AG04450 (cell line): Measurements from ENCODE around the gene CDC42EP2. TPM values are rescaled to one million over a fixed set of nuclear protein-coding genes. Genes with fewer than 3 reads are reported as not detected.
"Not testable (repeated sequence)": the region's sequence is repeated elsewhere in the genome, so short reads cannot be mapped to it uniquely, and the experiment has no call there.

Source experiments
- CTCF ChIA-PET: fragments of 300-600, 350-600 bp; formaldehyde crosslinking; extraction: SDS; loops from one replicate; lab custom pipeline; 2022; ENCODE audit warnings: antibody characterized with exemption, inconsistent platforms; lab: Charles Lee
- POLR2A ChIA-PET: fragments of 350-600 bp; formaldehyde crosslinking; extraction: SDS; loops from one replicate; lab custom pipeline; 2021; ENCODE audit warnings: antibody characterized with exemption, inconsistent platforms; lab: Yijun Ruan, JAX
- DNase-seq: peaks from one replicate; pipeline ENCODE4 v3.0.0-alpha.2; 2011; ENCODE audit warnings: low read depth, low spot score
- H3K27ac ChIP-seq: one replicate; pipeline ENCODE4 v1.5.1; 2012; ENCODE audit warnings: low read depth, low read length, control low read depth
- H3K27me3 ChIP-seq: one replicate; pipeline ENCODE4 v1.6.0; 2012; ENCODE audit warnings: low read length; ENCODE audit not compliant: control insufficient read depth, insufficient read depth
- H3K4me3 ChIP-seq: 2 replicates; pipeline ENCODE4 v1.5.1; 2011; ENCODE audit warnings: mild to moderate bottlenecking, low read depth, low read length, control low read depth
- H3K9me3 ChIP-seq: 2 replicates; pipeline ENCODE4 v1.5.1; 2012; ENCODE audit warnings: low read length; ENCODE audit not compliant: control insufficient read depth, insufficient read depth
- CTCF ChIP-seq: IDR thresholded peaks from 2 replicates; pipeline ENCODE4 v1.5.1; 2011; ENCODE audit warnings: low read depth, low read length, control low read depth, inconsistent platforms
- polyA plus RNA-seq: library from polyadenylated mRNA; depleted of rRNA; stranded (reverse); fragments of >200 nt; gene quantifications from 2 replicates; pipeline ENCODE4 v1.2.3, GENCODE V29; 2011

Gene CDC42EP2
- polyA plus RNA-seq, 1 experiment, result 14.3 TPM

GRCh38 chr11:65325435-65325834, 10.8 kb downstream of the CDC42EP2 start:
- ChIA-PET CTCF (interaction anchor here (13.8 kb wide), 1 partner anchor 50 kb away, joined by 506 read pairs; no protein-coding TSS in a partner anchor), POLR2A (interaction anchor here (0.7 to 1.2 kb wide), 3 partner anchors 8 to 203 kb away, joined by 3 to 4 read pairs (median 3); partner anchors contain the start of genes DPF2 and MRPL49)
- TF ChIP-seq CTCF, result no peak
- no peaks in the 10 kb centered on the region for H3K27me3 ChIP-seq
- no peak overlapping the region for H3K4me3 ChIP-seq
- H3K27ac ChIP-seq, result no peak overlapping the region
- DNase-seq, result no peak
- no peaks in the 10 kb centered on the region for H3K9me3 ChIP-seq

GRCh38 chr11:65327021-65327420, 12.4 kb downstream of the CDC42EP2 start:
- no peak overlapping the region for H3K4me3 ChIP-seq
- ChIA-PET CTCF (interaction anchor here (0.6 to 13.8 kb wide), 3 partner anchors 11 to 122 kb away, joined by 3 to 506 read pairs (median 203); partner anchors contain the start of gene CDC42EP2), POLR2A (interaction anchor here (0.6 to 1.4 kb wide), 5 partner anchors 10 to 65 kb away, joined by 3 to 8 read pairs (median 4); partner anchors contain the start of gene POLA2)
- no peak overlapping the region for H3K27ac ChIP-seq
- H3K9me3 ChIP-seq, result no peaks in the 10 kb centered on the region
- H3K27me3 ChIP-seq, result no peaks in the 10 kb centered on the region
- no peak for TF ChIP-seq CTCF
- no peak for DNase-seq

- no peaks in the 10 kb centered on the region for H3K27me3 ChIP-seq
- H3K4me3 ChIP-seq, result no peak overlapping the region
- H3K9me3 ChIP-seq, result no peaks in the 10 kb centered on the region
- H3K27ac ChIP-seq, result no peak overlapping the region
- CTCF ChIA-PET, result interaction anchor here (0.5 to 13.8 kb wide), 28 partner anchors 10 to 471 kb away, joined by 3 to 506 read pairs (median 6); partner anchors contain the start of genes CAPN1, CDC42EP2, POLA2 and SCYL1
- no peak for DNase-seq
- POLR2A ChIA-PET, result interaction anchor here (0.6 to 2.3 kb wide), 7 partner anchors 13 to 126 kb away, joined by 3 to 25 read pairs (median 4); partner anchors contain the start of gene POLA2
- TF ChIP-seq CTCF, result no peak
These were observed 14.8 kb downstream of the CDC42EP2 start for GRCh38 chr11:65329478-65329877.

GRCh38 chr11:65329944-65330403, 15.3 kb downstream of the CDC42EP2 start:
- no peaks in the 10 kb centered on the region for H3K9me3 ChIP-seq
- no peak overlapping the region for H3K4me3 ChIP-seq
- ChIA-PET POLR2A (interaction anchor here (0.9 to 2.3 kb wide), 5 partner anchors 14 to 68 kb away, joined by 3 to 25 read pairs (median 4); partner anchors contain the start of gene POLA2), CTCF (interaction anchor here (0.5 to 13.8 kb wide), 28 partner anchors 9 to 471 kb away, joined by 3 to 506 read pairs (median 6); partner anchors contain the start of genes CAPN1, CDC42EP2, POLA2 and SCYL1)
- DNase-seq, result peak; percentile 83
- H3K27me3 ChIP-seq, result no peaks in the 10 kb centered on the region
- no peak overlapping the region for H3K27ac ChIP-seq
- TF ChIP-seq CTCF, result peak; percentile 70

GRCh38 chr11:65330544-65330943, 15.9 kb downstream of the CDC42EP2 start:
- CTCF ChIA-PET, result interaction anchor here (1.0 to 13.8 kb wide), 18 partner anchors 9 to 190 kb away, joined by 3 to 506 read pairs (median 10); partner anchors contain the start of genes CAPN1, CDC42EP2 and POLA2
- POLR2A ChIA-PET, result interaction anchor here (0.6 to 2.3 kb wide), 4 partner anchors 40 to 68 kb away, joined by 3 to 25 read pairs (median 4); partner anchors contain the start of gene POLA2
- no peak overlapping the region for H3K4me3 ChIP-seq

GRCh38 chr11:65332591-65332990, 17.9 kb downstream of the CDC42EP2 start:
- DNase-seq, H3K4me3 ChIP-seq, H3K27ac ChIP-seq, H3K27me3 ChIP-seq, H3K9me3 ChIP-seq: not testable (repeated sequence)
- POLR2A ChIA-PET, result interaction anchor here (0.6 to 3.2 kb wide), 5 partner anchors 11 to 115 kb away, joined by 4 to 47 read pairs (median 5); partner anchors contain the start of gene CDC42EP2
- CTCF ChIA-PET, result interaction anchor here (1.0 to 13.8 kb wide), 6 partner anchors 16 to 127 kb away, joined by 3 to 506 read pairs (median 8); partner anchors contain the start of gene CDC42EP2

More at GRCh38 chr11:65330544-65330943, 15.9 kb downstream of the CDC42EP2 start:
- TF ChIP-seq CTCF, result no peak
- no peak for DNase-seq
- H3K27me3 ChIP-seq, result no peaks in the 10 kb centered on the region
- no peak overlapping the region for H3K27ac ChIP-seq
- H3K9me3 ChIP-seq, result no peaks in the 10 kb centered on the region
